HFFc6 (cell line): Measurements from ENCODE around the gene CLN6. TPM values are rescaled to one million over a fixed set of nuclear protein-coding genes. Genes with fewer than 3 reads are reported as not detected.

ENCODE experiments used
- DNase-seq: peaks from one replicate; pipeline ENCODE4 v3.0.0-alpha.2; 2018
- H3K27ac Mint-ChIP-seq: 2 replicates; pipeline ENCODE4 v1.8.0; 2020; ENCODE audit warnings: mild to moderate bottlenecking, mixed read lengths
- H3K27me3 Mint-ChIP-seq: 2 replicates; pipeline ENCODE4 v1.8.0; 2021; ENCODE audit warnings: mild to moderate bottlenecking, moderate library complexity, mixed read lengths; ENCODE audit not compliant: insufficient read depth
- H3K36me3 Mint-ChIP-seq: 2 replicates; pipeline ENCODE4 v1.8.0; 2021; ENCODE audit warnings: low read depth, mixed read lengths
- H3K4me1 Mint-ChIP-seq: 2 replicates; pipeline ENCODE4 v1.8.0; 2020; ENCODE audit warnings: low read depth, mixed read lengths
- H3K4me3 Mint-ChIP-seq: 2 replicates; pipeline ENCODE4 v1.8.0; 2020; ENCODE audit warnings: mild to moderate bottlenecking, moderate library complexity, mixed read lengths
- H3K9me3 Mint-ChIP-seq: 2 replicates; pipeline ENCODE4 v1.8.0; 2020; ENCODE audit warnings: mild to moderate bottlenecking, mixed read lengths
- CTCF ChIP-seq: fragments of 200-600 bp; sonication (generic); IDR thresholded peaks from 2 replicates; pipeline ENCODE4 v1.5.0; 2021; ENCODE audit warnings: antibody characterized with exemption, mild to moderate bottlenecking
- total RNA-seq, 6 experiments: library from RNA; stranded (reverse); fragmentation: NEBNext Ultra II Directional; extraction: Animal tissue kit (Norgen Biotek cat#: 25700); gene quantifications; 2 replicates in 1 of 6; 3 replicates in 5 of 6; pipeline ENCODE4 v1.2.3, GENCODE V29; 2021

CLN6 gene
- total RNA-seq, 6 experiments from 2014 or later: 26.0 to 45.0 (median 37.1) TPM

- Mint-ChIP-seq H3K9me3 (no peaks in the 10 kb centered on the region), H3K36me3 (peaks cover 24% of the 10 kb centered on the region), H3K4me1 (no peaks in the 10 kb centered on the region), H3K27ac (no peak overlapping the region), H3K27me3 (no peaks in the 10 kb centered on the region; the same call in 1 of the 2 replicates), H3K4me3 (no peak overlapping the region)
- TF ChIP-seq CTCF: no peak
- DNase-seq: no peak
Measured at GRCh38 chr15:68158046-68158628, 71.4 kb downstream of the CLN6 start.

- Mint-ChIP-seq H3K4me1 (peaks cover 8% of the 10 kb centered on the region), H3K4me3 (no peak overlapping the region), H3K27me3 (peaks cover 3% of the 10 kb centered on the region; the same call in 1 of the 2 replicates), H3K27ac (no peak overlapping the region), H3K9me3 (no peaks in the 10 kb centered on the region), H3K36me3 (peaks cover 27% of the 10 kb centered on the region)
- no peak for DNase-seq
- TF ChIP-seq CTCF: no peak
Measured at GRCh38 chr15:68157074-68157473, 72.5 kb downstream of the CLN6 start.

Other genes with a start within 250 kb of the CLN6 start
- 10 to 100 TPM; 23.7 to 31.8 (median 27.6) TPM for gene PIAS1, start 175.4 kb downstream of the CLN6 start, total RNA-seq
- gene CALML4, start 24.4 kb downstream of the CLN6 start, total RNA-seq: 1 to 10 TPM in 3 of 6 experiments, under 1 TPM in 3; 0.40 to 1.9 (median 0.87) TPM
- 10 to 100 TPM; 30.7 to 38.0 (median 32.7) TPM for gene FEM1B, start 48.0 kb upstream of the CLN6 start, total RNA-seq
- gene ITGA11, start 202.4 kb upstream of the CLN6 start, total RNA-seq: 1 to 10 TPM; 1.2 to 2.1 (median 1.4) TPM